NCI-H2227 treated with DMSO at 0.1 percent for 48 hours (cell line): ENCODE results near the gene NAA35.
"Not testable (repeated sequence)": the region's sequence is repeated elsewhere in the genome, so short reads cannot be mapped to it uniquely, and the experiment has no call there.

Source experiments
- DNase-seq: peaks from one replicate; lab custom pipeline; 2025; lab: John Stamatoyannopoulos, UW

NAA35 gene

DNA sequence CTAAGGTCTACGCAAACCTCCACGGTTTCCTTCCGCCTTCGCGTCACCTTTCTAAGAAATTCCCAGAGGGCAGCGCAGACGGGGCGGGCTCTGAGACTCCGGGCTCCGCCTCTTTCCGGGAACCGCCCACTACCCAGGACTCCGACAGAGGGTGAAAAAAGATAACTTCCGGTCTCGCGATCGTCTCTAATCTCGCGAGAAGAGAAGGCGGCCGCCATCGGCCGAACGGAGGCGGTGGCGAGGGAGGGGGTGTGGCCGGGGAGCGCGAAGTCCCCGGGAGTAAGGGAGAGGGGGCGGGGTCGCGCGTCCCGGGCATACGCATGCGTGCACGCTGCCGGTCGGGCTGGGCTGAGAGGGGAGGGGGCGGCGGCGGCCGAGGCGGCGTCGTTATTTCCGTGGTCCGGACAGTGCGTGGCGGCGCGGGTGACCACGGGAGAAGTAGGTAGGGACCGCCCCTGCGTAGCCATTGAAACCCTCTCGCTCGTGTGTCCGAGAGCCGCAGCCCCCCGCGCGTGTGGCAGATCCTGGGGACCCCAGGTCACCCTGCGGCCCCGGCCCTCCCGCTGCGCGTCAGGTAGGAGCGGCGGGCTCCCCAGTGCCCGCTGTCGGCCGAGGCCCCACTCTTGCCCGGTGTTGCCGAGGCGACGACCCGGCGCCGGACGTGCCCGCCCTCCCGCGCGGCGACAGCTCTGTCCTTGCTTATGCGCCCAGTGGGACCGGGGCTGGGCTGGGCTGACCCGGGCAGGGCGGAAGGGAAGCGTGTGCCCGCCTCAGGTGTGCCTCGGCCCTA, at the start of gene NAA35:
TSS of gene NAA35 (plus strand) at position 315 of the 790 bp plus-strand sequence. CDS start 1,014 bp downstream, outside the sequence.
- peak; percentile 97 for DNase-seq

GRCh38 chr9:85892401-85892800, 48.5 kb upstream of the NAA35 start:
- DNase-seq = no peak

GRCh38 chr9:85895685-85896084, 45.3 kb upstream of the NAA35 start:
- DNase-seq = no peak

GRCh38 chr9:85897848-85898247, 43.1 kb upstream of the NAA35 start:
- no peak for DNase-seq

- no peak for DNase-seq
These were observed 42.6 kb upstream of the NAA35 start for GRCh38 chr9:85898332-85898731.

DNA sequence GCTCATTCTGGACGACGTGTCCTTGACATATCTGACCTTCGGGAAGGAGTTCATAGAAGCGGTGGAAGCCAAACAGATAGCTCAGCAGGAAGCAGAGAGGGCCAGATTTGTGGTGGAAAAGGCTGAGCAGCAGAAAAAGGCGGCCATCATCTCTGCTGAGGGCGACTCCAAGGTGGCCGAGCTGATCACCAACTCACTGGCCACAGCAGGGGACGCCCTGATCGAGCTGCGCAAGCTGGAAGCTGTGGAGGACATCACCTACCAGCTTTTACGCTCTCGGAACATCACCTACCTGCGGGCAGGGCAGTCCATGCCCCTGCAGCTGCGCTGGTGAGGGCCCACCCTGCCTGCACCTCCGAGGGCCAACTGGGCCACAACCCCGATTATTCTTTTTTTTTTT, 41.6 kb upstream of the NAA35 start:
- DNase-seq = no peak

DNA sequence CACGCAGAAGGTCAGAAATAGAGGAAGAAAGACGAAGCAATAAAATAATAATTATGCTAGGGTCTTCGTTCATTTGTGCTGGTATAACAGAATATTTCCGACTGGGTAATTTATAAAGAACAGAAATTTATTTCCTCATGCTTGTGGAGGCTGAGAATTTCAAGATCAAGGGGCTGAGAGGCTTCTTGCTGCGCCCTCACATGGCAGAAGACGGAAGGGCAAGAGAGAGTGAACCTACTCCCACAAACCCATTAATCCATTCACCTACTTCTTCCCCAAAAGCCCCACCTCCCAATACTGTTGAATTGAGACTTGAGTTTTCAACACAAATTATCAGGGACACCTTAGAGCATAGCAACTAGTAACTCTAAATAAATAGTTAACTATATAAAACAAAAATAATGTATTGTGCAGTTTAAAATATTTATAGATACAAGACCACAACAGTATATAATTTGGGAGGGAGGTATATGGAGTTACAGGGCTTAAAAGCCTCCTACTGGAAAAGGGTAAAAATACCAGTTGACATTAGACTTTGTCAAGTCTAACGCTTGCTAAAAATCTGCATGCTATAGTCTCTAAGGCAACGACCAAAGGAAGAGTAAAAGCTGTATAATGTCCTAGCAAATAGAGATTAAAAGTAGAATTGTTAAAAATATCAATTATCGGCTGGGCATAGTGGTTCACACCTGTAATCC, 40.3 kb upstream of the NAA35 start:
- DNase-seq = peak; percentile 1

- no peak for DNase-seq
These were observed 36.0 kb upstream of the NAA35 start for GRCh38 chr9:85904975-85905374.

DNA sequence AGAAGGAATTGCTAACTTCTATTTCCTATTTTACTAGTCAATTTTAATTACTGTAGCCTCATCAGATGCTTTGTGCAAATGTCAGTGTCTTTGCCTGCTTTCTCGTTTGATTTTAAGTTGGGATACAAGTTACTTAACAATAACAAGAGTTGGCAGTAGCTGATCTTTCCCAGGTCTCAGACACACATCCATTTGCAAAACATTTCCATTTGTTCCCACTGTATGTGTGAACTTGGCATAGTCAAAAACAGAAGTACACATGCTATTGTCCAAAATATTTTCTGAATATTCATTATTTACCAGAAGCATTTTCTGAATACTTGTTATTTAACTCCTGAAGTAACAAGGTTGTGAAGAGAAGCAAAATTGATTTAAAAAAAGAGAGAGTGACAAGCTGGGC, 35.0 kb upstream of the NAA35 start:
- no peak for DNase-seq

- no peak for DNase-seq
These were observed 31.6 kb upstream of the NAA35 start for GRCh38 chr9:85909390-85909789.

DNA sequence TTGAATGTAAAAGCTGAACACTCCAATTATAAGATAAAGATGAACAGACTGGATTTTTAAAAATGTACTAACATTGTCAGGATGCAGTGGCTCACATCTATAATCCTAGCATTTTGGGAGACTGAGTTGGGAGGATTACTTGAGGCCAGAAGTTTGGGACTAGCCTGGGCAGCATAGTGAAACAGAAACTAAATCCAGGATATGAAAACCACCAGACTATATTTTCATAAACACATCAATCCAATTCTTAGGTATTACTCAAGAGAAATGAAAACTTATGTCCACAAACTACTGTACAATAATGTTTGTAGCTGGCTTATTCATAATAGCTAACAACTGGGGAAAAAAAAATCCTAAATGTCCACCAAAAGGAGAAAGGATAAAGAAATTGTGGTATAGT, 26.8 kb upstream of the NAA35 start:
- DNase-seq = no peak

DNA sequence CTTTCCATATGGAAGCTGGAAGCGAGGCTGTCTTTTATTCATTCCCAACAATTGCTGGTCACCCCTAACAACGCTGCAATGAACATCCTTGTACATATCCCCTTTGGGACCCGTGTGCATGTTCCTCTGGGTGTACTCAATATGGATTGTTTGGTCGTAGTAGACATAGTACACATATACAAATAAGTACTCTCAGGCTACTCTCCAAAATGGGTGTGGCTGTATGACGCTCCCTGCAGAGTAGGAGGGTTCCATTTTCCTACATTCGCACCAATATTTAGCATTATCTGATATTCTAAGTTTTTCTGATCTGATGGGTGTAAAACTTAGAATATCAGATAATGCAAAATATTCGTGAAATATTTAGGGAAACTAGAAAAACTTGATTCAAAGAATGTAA, 23.2 kb upstream of the NAA35 start:
- no peak for DNase-seq

- DNase-seq = no peak
These were observed 15.5 kb upstream of the NAA35 start for GRCh38 chr9:85925493-85925892.

GRCh38 chr9:85927076-85927475, 13.9 kb upstream of the NAA35 start:
- no peak for DNase-seq

DNA sequence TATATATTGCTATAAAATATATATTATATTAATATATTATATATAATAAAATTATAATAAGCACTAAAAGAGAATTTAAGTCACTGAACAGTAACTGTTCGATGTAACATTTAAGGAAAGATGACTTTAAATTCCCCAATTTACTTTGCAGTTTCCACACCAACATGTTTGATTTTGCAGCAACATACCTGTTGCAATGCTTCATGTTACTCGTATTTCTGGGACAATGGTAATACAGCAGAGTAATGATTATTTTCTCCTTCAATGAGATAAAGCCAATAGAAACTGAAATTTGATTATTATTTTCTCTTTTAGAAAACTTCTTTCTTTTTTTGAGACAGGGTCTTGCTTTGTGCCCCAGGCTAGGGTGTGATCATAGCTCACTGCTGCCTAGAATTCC, 9.5 kb upstream of the NAA35 start:
- no peak for DNase-seq

GRCh38 chr9:85935950-85936349, 5.0 kb upstream of the NAA35 start:
- not testable (repeated sequence) for DNase-seq

DNA sequence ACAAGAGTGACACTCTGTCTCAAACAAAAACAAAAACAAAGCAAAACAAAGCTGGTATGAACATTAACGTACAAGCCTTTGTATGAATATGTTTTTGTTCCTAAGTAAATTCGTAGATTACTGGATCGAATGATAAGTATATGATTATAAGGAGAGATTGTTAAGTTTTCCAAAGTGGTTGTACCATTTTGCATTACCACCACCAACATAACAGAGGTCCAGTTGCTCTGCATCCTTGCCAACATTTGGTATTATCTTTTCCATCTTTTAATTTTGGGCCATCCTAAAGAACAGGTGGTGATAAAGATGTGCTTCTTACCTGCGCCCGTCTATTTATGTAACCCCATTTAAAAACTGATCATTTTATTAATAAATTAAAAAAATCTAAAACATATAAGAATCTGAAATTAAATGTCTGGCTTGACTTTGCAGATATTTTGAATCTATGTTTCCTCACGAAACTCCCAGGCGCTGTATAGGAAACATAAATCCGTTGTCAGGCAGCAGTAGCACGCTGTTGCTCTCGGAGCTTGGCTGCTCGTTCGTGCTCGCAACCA, 593 bp upstream of the NAA35 start:
- DNase-seq = no peak

GRCh38 chr9:85941622-85941940, 635 bp downstream of the NAA35 start:
- DNase-seq = no peak

DNA sequence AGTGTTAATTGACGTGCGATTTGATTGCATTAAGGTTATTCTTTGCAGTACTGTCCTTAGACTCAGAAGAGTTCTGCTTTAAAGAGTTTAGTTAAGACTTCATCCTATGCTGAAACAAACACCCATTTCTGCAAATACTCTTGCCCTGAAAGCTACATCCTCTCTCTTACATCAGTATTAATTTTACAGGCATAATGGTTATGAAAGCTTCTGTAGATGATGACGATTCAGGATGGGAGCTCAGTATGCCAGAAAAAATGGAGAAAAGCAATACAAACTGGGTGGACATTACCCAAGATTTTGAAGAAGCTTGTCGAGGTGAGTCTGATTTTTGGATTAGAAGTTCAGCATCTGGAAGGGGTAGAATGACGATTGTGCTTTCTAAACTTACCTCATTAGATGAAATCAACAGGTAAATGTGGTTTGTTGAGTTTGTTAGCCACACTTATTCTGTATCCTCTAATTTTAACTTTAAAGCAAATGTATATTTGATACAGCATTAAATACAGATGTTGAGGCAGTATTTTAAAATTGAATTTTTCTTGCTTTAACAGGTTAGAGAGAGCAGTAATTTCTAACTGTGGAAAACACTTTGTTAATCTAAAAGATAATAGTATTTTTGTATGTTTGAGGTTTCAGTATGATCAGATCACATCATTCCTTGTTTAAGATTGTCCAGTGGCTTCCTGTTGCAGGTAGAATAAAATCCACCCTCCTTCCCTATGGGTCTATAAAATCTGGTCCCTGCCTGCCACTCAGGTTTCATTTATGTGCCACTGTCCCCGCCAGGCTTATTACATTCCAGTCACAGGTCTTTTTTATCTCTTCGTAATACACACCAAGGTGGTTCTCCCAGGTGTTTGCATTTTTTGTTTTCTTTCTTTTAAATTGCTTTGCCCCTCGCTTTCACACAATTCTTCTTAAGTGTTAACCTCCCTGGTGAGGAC, 1.3 kb downstream of the NAA35 start:
- DNase-seq = no peak

DNA sequence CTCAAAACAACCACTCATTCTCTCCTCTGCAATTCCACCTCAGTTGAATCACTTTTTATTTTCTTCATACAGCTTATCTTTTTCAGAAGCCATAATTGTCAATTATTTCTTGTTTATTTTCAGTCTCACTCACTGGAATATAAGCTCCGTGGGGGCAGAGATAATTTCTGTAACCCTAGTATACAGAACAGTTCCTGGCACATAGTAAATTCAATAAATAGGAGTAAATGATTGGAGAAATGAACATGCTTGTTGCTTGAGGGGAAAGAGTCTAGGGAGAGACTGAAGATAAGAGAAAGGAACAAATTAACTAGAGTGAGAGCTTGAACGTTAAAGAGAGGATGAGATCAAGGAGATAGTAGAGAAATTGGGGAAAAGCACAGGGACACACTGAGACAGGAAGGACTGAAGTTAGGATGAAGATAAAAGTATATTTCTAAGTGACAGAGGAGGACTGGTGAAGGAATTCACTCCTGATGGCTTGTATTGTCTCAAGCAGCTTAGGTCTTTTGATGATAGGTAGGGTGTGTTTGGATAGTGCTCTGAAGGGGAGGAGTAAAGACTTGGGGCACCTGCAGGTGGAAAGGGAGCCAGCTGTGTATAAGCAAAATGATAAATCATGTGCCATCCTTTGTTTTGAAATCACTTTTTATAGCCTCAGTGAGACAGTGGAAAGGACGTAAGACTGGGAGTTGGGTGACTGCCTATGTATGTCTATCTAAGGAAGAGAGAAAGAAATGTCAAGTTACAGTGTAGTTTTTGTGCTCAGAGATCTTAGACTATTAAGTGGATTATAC, 2.2 kb downstream of the NAA35 start:
- DNase-seq = no peak

DNA sequence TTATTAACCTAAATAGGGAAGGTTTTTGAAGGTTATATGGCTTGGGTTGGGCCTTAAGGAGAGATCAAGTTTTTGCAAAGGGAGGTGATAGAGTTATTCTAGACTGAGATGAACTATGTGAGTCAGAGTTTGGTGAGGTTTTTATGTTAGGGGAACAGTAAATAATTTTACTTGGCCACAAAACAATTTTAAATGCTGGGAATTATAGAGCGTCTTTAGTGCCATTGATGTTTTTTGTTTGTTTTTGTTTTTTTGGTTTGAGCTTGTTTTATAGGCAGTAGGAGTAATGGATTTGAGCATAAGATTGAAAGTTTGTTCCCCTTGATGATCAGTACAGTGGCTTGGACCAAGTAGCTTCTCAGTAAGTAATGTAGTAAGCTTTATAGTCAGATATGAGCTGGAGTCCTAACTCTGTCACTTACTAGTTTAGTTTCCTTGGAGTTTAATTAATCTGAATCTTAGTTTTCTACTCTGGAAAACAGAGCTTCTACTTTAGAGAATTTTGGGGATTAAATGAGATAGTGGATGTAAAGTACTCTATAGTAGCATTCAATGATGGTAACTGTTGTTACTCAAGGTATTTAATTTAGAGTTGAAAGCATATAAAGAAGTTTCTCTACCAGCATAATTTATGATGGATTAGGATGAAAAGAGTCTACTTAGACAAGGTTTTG, 2.9 kb downstream of the NAA35 start:
- no peak for DNase-seq
